Glutamatergic neuron (in vitro differentiated cells): ENCODE data around the gene ERAS. TPM values are rescaled to one million over a fixed set of nuclear protein-coding genes. Genes with fewer than 3 reads are reported as not detected.

Experiments used
- DNase-seq: peaks from one replicate; pipeline ENCODE4 v3.0.0; 2022
- H3K27ac Mint-ChIP-seq: one replicate; pipeline ENCODE4 v1.8.0; 2020; ENCODE audit warnings: mild to moderate bottlenecking, mixed read lengths, inconsistent platforms; ENCODE audit not compliant: unreplicated experiment
- H3K27me3 Mint-ChIP-seq: one replicate; pipeline ENCODE4 v1.8.0; 2020; ENCODE audit warnings: mild to moderate bottlenecking, moderate library complexity, mixed read lengths, inconsistent platforms; ENCODE audit not compliant: unreplicated experiment
- H3K36me3 Mint-ChIP-seq: one replicate; pipeline ENCODE4 v1.8.0; 2020; ENCODE audit warnings: mild to moderate bottlenecking, mixed read lengths, inconsistent platforms; ENCODE audit not compliant: unreplicated experiment
- H3K4me1 Mint-ChIP-seq: one replicate; pipeline ENCODE4 v1.8.0; 2020; ENCODE audit warnings: mild to moderate bottlenecking, low read depth, mixed read lengths, inconsistent platforms; ENCODE audit not compliant: unreplicated experiment
- H3K4me3 Mint-ChIP-seq: one replicate; pipeline ENCODE4 v1.8.0; 2020; ENCODE audit warnings: mild to moderate bottlenecking, mixed read lengths, inconsistent platforms; ENCODE audit not compliant: unreplicated experiment
- H3K9me3 Mint-ChIP-seq: one replicate; pipeline ENCODE4 v1.8.0; 2020; ENCODE audit warnings: mild to moderate bottlenecking, moderate library complexity, mixed read lengths, inconsistent platforms; ENCODE audit not compliant: unreplicated experiment
- total RNA-seq: library from RNA; stranded (reverse); fragmentation: NEBNext Ultra II Directional; extraction: Animal tissue kit (Norgen Biotek cat#: 25700); gene quantifications from one replicate; pipeline ENCODE4 v1.2.1, GENCODE V29; 2021; ENCODE audit not compliant: unreplicated experiment
- TF ChIP-seq, protein P1 (sequence below): fragments of 200-600 bp; sonication (generic); IDR thresholded peaks from one replicate; pipeline ENCODE4 v1.5.0; 2021; ENCODE audit not compliant: partially characterized antibody, unreplicated experiment

ERAS gene
- total RNA-seq, 1 donor from 2014 or later = not detected

DNA sequence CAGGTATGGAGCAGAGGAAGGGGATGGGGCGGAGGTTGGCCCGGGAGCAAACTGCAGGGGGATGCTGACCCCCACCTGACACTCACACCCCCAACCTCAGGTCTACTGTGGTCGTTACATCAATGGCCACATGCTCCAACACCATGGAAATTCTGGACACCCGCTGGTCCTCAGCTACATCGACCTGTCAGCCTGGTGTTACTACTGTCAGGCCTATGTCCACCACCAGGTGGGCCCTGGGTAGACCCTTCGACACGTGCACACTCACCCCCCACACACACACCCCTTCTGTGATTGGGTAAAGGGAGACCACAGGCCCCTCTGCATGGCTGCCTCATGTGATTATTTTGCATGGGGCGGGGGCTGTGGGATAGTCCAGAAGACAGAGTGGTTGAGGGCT lies 2.2 kb upstream of the ERAS start:
- H3K27ac Mint-ChIP-seq = no peak overlapping the region
- peaks cover 3% of the 10 kb centered on the region for H3K36me3 Mint-ChIP-seq
- peaks cover 1% of the 10 kb centered on the region for H3K9me3 Mint-ChIP-seq
- TF ChIP-seq, protein P1, sequence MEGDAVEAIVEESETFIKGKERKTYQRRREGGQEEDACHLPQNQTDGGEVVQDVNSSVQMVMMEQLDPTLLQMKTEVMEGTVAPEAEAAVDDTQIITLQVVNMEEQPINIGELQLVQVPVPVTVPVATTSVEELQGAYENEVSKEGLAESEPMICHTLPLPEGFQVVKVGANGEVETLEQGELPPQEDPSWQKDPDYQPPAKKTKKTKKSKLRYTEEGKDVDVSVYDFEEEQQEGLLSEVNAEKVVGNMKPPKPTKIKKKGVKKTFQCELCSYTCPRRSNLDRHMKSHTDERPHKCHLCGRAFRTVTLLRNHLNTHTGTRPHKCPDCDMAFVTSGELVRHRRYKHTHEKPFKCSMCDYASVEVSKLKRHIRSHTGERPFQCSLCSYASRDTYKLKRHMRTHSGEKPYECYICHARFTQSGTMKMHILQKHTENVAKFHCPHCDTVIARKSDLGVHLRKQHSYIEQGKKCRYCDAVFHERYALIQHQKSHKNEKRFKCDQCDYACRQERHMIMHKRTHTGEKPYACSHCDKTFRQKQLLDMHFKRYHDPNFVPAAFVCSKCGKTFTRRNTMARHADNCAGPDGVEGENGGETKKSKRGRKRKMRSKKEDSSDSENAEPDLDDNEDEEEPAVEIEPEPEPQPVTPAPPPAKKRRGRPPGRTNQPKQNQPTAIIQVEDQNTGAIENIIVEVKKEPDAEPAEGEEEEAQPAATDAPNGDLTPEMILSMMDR = no peak
- peaks cover 1% of the 10 kb centered on the region for H3K4me1 Mint-ChIP-seq
- no peak for DNase-seq
- peaks cover 9% of the 10 kb centered on the region for H3K27me3 Mint-ChIP-seq
- H3K4me3 Mint-ChIP-seq = no peak overlapping the region

GRCh38 chrX:48826876-48827653 lies 752 bp downstream of the ERAS start:
- peak overlapping the region; percentile 15 for H3K4me3 Mint-ChIP-seq
- no peak for DNase-seq

GRCh38 chrX:48827654-48827968 lies 1.3 kb downstream of the ERAS start:
- Mint-ChIP-seq H3K27ac (no peak overlapping the region), H3K27me3 (peaks cover 9% of the 10 kb centered on the region), H3K4me1 (peaks cover 1% of the 10 kb centered on the region), H3K9me3 (peaks cover 1% of the 10 kb centered on the region), H3K36me3 (peaks cover 3% of the 10 kb centered on the region), H3K4me3 (peak overlapping the region; percentile 71)
- no peak for DNase-seq
- TF ChIP-seq, protein P1 = no peak

More at GRCh38 chrX:48826876-48827653, 752 bp downstream of the ERAS start:
- Mint-ChIP-seq H3K27ac (no peak overlapping the region), H3K36me3 (peaks cover 3% of the 10 kb centered on the region), H3K4me1 (peaks cover 1% of the 10 kb centered on the region), H3K27me3 (peaks cover 9% of the 10 kb centered on the region), H3K9me3 (peaks cover 1% of the 10 kb centered on the region)
- TF ChIP-seq, protein P1 = no peak

DNA sequence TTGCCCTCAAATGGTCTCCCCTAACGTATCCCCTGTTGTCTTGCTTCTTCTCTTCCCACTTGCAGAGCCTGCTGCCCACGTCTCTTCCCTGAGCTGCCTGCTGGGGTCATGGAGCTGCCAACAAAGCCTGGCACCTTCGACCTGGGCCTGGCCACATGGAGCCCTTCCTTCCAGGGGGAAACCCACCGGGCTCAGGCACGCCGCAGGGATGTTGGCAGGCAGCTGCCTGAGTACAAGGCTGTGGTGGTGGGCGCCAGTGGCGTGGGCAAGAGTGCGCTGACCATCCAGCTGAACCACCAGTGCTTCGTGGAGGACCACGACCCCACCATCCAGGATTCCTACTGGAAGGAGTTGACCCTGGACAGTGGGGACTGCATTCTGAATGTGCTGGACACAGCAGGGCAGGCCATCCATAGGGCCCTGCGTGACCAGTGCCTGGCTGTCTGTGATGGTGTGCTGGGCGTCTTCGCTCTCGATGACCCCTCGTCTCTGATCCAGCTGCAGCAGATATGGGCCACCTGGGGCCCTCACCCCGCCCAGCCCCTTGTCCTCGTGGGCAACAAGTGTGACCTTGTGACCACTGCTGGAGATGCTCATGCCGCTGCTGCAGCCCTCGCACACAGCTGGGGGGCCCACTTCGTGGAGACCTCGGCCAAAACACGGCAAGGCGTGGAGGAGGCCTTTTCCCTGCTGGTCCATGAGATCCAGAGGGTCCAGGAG lies 2.9 kb downstream of the ERAS start:
- Mint-ChIP-seq H3K36me3 (peaks cover 3% of the 10 kb centered on the region), H3K4me3 (no peak overlapping the region), H3K27me3 (peaks cover 9% of the 10 kb centered on the region), H3K27ac (no peak overlapping the region), H3K4me1 (peaks cover 3% of the 10 kb centered on the region), H3K9me3 (peaks cover 2% of the 10 kb centered on the region)
- no peak for DNase-seq
- TF ChIP-seq, protein P1 = no peak
